Effector CD8-positive, alpha-beta T cell (primary cell): ENCODE measurements around the gene PDE11A.

Experiments
- DNase-seq: peaks from one replicate; lab custom pipeline; 2025; lab: John Stamatoyannopoulos, UW

PDE11A gene

DNA sequence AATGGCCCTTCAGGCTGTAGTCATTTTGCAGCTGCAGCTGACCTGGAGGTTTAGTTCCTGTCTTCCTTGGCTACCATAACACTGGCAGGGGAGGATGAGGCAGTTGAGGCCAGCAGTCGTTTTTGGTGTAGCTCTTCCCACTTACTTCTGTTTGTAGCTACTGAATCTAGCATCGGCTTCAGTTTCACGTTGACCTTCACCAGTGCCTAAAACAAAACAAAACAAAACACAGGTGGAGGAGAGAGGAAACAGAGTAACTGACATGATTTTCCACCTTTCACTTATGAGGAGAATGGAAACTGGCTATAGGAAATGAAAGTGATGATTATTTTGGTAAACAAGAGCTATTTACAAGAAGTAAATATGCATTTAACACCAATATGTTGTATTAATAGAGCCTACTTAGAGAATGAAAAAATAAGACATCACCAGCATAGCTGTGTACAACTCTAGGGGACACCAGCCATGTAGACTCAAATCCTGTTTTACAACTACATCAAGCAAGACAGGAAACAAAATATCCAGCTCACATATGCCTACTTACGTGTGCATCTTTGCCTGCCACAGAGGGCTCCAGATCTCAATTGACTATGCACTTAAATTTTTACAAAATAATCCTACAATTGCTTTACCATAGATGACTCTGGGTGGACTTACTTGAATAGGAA, 443.1 kb downstream of the PDE11A start:
- DNase-seq = no peak

DNA sequence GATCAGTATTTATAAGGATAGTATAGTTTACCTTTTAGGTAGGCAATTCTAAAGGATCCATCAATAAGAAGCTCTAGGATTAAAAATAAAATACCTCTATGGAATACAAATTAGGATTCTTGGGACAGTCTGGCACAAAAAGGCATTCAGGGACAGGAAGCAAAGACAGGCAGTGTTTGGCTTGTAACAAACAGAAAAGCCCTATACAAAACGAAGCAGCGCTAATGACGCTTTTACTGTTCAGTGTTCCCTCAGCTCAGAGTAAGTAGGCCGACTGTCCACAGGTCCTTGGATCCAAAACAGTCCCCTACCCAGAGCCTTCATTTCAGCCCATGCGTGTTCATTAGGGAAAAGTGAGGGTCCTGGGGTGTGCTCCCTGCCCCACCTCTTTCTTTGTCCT, 443.7 kb downstream of the PDE11A start:
- DNase-seq = no peak

DNA sequence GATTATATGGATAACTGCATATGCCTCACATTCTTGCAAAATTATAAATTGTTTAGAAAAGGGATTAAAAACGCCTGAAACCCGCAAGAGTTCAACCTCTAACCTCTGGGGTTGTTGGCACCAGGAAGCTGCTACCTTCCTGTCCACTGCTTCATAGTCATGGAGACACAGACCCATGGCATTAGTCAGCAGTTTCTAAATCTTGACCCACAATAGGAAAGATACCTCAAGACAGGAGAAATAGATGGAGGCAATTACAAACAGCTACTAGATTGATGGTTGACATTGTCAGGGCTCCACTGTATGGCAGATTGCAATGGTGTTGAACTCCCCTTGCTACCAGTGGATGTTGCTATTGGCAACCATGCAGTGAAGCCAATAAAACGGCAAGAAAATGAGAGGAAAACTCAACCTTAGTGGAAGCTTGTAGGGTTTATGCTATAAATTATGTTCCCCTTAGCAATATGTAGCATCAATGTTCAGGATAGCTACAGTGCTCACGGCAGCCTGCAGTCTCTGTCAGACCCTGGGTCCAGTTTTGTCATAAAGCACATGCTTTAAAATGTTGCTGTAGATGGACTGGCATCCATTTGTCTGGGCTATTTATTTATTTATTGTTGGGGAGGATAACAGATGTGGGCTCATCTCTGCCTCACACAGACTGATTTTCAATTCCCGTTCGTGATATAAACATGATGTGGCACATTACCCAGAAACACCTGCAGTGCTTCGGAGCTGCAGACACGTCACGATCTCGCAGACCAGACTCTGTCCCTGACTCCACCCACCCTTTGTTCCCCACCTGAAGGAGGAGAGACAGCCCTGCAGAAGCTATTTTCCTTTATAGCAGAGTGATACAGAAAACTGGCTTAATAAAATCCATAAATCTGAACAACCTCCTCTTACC, 446.6 kb downstream of the PDE11A start:
- no peak for DNase-seq

GRCh38 chr2:177622521-177622920, 450.1 kb downstream of the PDE11A start:
- no peak for DNase-seq

DNA sequence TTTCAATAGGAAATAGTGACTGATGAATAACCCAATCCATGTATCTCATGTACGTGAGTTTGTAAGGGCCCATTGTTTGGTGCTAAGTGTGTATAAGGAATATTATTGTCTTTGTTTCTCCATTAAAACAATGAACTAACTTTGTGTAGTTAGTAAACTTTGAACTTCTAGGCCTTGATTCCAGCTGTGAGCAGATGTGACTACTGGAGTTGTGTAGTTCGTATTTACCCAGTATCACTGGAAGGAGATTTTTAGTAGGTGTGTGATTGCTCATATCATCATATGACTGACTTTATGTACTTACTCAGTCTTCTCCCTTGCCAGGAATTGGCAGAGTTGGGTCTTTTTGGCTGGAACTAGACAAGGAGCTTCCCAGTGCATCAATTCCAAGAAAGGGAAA, 452.6 kb downstream of the PDE11A start:
- DNase-seq = no peak

GRCh38 chr2:177619461-177619860, 453.1 kb downstream of the PDE11A start:
- no peak for DNase-seq

DNA sequence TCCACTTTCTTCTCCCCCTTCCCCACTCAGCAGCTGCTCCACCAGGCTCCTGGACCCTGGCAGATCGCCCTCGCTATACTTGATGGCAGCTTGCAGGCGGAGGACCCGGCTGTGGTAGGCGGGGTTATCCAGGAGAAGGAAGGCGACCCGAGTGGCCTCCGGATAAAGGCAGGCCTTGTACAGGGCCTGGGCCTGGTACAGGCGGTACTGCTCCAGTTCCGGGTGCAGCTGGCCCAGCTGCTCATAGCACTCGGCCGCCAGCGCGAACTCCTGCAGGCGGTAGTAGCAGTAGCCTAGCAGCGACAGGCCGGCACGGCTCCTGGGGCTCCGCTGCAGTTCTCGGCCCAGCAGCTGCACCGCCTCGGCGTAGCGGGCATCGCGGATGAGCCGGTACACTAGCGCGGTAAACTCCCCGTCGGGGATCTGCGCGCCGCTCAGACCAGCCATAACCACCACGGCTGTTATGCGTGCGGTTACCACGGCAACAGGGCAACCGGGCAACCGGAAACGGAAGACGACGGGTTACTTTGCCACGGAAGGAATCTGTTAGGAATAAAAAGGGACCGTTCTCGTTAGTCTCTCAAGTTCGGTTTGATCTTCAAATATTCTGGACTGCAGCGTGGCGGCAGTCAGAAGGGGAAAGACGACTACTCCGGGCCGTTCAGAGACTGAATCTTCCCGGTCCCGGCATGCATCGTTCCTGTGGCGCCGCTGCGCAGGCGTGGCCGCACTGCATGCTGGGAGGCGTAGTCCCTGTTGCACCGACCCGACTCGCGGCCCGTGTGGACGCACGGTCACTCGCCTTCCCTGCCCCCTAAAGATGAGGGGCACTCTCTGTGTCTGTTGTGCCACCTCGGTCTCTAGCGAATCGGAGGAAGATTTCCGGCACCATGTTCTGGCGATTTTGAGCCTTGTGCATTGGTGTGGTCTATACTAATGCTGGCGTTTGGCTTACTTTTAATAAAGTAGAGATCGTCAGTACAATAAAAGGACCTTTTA, 454.0 kb downstream of the PDE11A start:
- DNase-seq = peak; percentile 86

DNA sequence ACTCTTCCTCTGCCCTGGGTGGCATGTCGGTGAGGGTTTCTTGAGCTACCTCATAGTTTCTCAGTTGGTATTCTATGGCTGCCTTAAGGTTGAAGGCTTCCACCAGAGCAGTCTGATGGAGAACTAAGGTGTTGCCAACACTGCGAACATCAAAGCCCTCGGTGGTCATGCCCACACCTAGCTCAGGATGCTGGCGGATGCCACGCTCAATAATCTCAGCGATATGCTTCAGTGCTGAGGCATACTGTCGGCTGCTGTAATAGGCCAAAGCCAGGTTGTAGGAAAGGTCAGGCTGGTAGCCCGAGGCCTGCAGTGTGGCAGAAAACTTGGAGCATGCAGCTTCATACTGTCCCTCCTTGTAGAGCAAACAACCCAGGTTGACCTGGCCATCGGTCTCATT, 454.7 kb downstream of the PDE11A start:
- DNase-seq = no peak

DNA sequence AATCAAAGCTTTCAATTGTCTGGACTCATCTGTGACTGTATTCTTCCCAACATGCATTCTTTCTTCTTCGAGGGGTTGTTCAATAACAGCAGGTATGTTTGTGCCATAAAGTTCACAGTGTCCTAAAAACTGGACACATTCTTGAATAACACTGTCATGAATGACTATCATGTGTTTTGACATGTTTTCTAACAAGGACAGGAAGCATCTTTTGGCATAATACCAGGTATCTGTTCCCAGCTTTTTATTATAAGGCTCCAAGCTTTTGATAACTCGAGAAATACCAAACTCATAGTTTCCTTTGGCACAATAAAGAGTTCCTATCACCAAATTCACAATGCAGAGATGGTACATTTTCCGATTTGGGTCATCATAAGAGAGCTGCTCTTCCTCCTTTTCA, 455.8 kb downstream of the PDE11A start:
- DNase-seq = no peak

- DNase-seq = no peak
These were observed 456.5 kb downstream of the PDE11A start for GRCh38 chr2:177616066-177616465.

DNA sequence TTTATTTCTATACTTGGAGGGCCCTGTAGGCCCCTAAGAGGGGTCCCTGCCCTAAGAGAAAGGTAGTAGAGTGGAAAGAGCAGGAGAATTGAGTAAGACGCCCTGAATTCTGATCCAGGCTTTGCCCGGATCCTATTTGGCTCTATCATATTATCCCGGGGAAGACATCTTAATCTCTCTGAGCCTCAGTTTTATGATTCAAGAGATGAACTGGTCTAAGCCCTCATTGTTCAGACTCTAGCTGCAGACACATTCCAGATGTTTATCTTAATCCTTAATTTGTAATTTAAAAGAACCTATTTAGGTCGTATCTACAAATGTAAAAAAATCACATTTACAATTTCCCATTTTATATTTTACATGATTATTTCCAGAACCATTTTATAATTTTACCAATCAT, 459.9 kb downstream of the PDE11A start:
- DNase-seq = no peak

GRCh38 chr2:177611310-177611886, 461.2 kb downstream of the PDE11A start:
- DNase-seq = no peak

DNA sequence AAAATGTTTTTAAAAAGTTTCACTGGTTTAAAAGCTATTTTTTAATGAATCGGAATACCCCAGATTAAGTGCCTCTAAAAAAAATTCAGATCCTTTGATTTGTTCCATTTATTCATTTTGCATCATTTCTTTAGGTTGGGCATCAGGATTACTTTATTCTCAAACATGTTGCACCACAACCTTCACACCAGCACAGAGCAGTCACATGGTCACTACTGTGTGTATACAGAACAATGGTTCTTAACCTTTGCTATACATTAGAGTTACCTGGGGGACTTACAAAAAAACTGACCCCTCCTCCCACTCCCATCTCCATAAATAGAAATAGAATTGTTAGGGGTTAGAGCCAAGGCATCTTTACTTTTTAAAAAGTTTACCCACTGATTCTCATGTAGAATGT, 461.8 kb downstream of the PDE11A start:
- no peak for DNase-seq

GRCh38 chr2:177606636-177607035, 465.9 kb downstream of the PDE11A start:
- DNase-seq = no peak

DNA sequence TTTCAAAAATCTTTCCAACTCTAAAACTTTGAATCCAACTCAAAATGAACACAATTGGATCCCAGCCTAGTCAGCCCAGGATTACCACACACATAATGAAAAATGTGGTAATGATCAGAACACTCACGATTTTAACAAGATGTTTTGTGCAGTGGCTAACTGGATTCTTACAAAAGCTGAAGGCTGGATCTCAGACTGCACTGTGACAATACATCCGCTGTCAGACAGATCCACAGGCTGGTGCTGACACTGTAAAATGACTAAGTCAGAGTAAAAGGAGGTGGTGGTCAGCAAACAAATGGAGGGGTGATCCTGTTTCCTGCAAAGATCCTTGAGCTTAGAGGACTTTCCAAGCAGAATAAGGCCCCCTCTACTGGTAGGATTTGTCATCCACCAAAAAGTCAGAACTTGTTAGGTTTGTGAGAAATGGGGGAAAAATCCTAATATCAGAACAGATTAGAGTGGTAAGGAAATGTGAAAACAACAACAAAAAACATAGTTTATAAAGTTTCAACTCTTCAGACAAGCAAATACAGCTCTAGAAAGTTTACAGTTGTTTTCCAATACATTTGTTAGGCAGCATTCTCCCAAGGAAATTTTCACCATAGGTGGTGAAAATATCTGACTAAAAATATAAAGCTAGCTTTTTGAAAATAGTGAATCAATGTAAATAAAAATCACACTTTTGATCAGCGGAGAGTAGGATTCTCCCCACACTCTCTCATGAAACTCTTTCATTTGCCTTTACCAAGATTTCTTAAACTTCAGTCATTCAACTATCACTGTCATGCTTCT, 468.1 kb downstream of the PDE11A start:
- no peak for DNase-seq

GRCh38 chr2:177603768-177604167, 468.8 kb downstream of the PDE11A start:
- no peak for DNase-seq

GRCh38 chr2:177603181-177603580, 469.4 kb downstream of the PDE11A start:
- no peak for DNase-seq

GRCh38 chr2:177602611-177603164, 469.9 kb downstream of the PDE11A start:
- DNase-seq = no peak

- no peak for DNase-seq
These were observed 471.7 kb downstream of the PDE11A start for GRCh38 chr2:177600917-177601316.

GRCh38 chr2:177599956-177600355, 472.6 kb downstream of the PDE11A start:
- DNase-seq = no peak
